GM23338 (cell line): Measurements from ENCODE around the gene CAMKV. TPM values are rescaled to one million over a fixed set of nuclear protein-coding genes. Genes with fewer than 3 reads are reported as not detected.

Source experiments
- ATAC-seq: fragments of 200-7000 bp; cut with Tn5 transposase; 3 replicates; pipeline ENCODE4 v1.9.1; 2020
- DNase-seq: peaks from one replicate; pipeline ENCODE4 v3.0.0-alpha.2; 2015; ENCODE audit warnings: low spot score
- H2AFZ ChIP-seq: fragments of 200-600 bp; sonication (generic); 2 replicates; pipeline ENCODE4 v1.8.0; 2016; ENCODE audit warnings: antibody characterized with exemption, mild to moderate bottlenecking, moderate library complexity
- H3F3A ChIP-seq: fragments of 200-600 bp; sonication (generic); replicated peaks from 2 replicates; pipeline ENCODE4 v1.8.0; 2017; ENCODE audit warnings: antibody characterized with exemption, mixed run types, low read depth
- H3K27ac ChIP-seq: fragments of 200-600 bp; sonication (generic); 2 replicates; pipeline ENCODE4 v1.6.1; 2016; ENCODE audit warnings: low read depth
- H3K27me3 ChIP-seq: fragments of 200-600 bp; sonication (generic); 2 replicates; pipeline ENCODE4 v1.8.0; 2016; ENCODE audit warnings: mild to moderate bottlenecking, mixed run types, moderate library complexity; ENCODE audit not compliant: insufficient read depth
- H3K36me3 ChIP-seq: fragments of 200-600 bp; sonication (generic); 2 replicates; pipeline ENCODE4 v1.8.0; 2016; ENCODE audit warnings: mild to moderate bottlenecking; ENCODE audit not compliant: insufficient read depth
- H3K4me1 ChIP-seq: fragments of 200-600 bp; sonication (generic); 2 replicates; pipeline ENCODE4 v1.8.0; 2016; ENCODE audit warnings: mild to moderate bottlenecking, moderate library complexity; ENCODE audit not compliant: insufficient read depth
- H3K4me2 ChIP-seq: fragments of 200-600 bp; sonication (generic); 2 replicates; pipeline ENCODE4 v1.7.1; 2017; ENCODE audit warnings: mixed run types
- H3K4me3 ChIP-seq: fragments of 200-600 bp; sonication (generic); 2 replicates; pipeline ENCODE4 v1.6.1; 2016; ENCODE audit warnings: mixed run types
- H3K79me2 ChIP-seq: fragments of 200-600 bp; sonication (generic); replicated peaks from 2 replicates; pipeline ENCODE4 v1.8.0; 2017; ENCODE audit warnings: mild to moderate bottlenecking; ENCODE audit not compliant: insufficient read depth
- H3K9me2 ChIP-seq: fragments of 200-600 bp; sonication (generic); 2 replicates; pipeline ENCODE4 v1.8.0; 2017; ENCODE audit not compliant: insufficient read depth
- H4K20me1 ChIP-seq: fragments of 200-600 bp; sonication (generic); replicated peaks from 2 replicates; pipeline ENCODE4 v1.8.0; 2017; ENCODE audit warnings: mild to moderate bottlenecking; ENCODE audit not compliant: insufficient read depth
- H3K27ac Mint-ChIP-seq: 2 replicates; pipeline ENCODE4 v1.8.0; 2020; ENCODE audit warnings: inconsistent platforms, mild to moderate bottlenecking, moderate library complexity, mixed read lengths
- H3K27me3 Mint-ChIP-seq: 3 replicates; pipeline ENCODE4 v1.8.0; 2022; ENCODE audit warnings: low read depth, mild to moderate bottlenecking, moderate library complexity, mixed read lengths, inconsistent platforms; ENCODE audit not compliant: insufficient read depth, poor library complexity
- H3K36me3 Mint-ChIP-seq: 3 replicates; pipeline ENCODE4 v1.8.0; 2021; ENCODE audit warnings: low read depth, mild to moderate bottlenecking, inconsistent platforms, moderate library complexity, mixed read lengths
- H3K4me1 Mint-ChIP-seq: 3 replicates; pipeline ENCODE4 v1.8.0; 2020; ENCODE audit warnings: mild to moderate bottlenecking, inconsistent platforms, mixed read lengths
- H3K4me3 Mint-ChIP-seq: 3 replicates; pipeline ENCODE4 v1.8.0; 2021; ENCODE audit warnings: moderate library complexity, mild to moderate bottlenecking, inconsistent platforms, mixed read lengths
- H3K9me3 Mint-ChIP-seq: 3 replicates; pipeline ENCODE4 v1.8.0; 2020; ENCODE audit warnings: moderate library complexity, mild to moderate bottlenecking, inconsistent platforms, mixed read lengths
- CREB1 ChIP-seq: fragments of 250-450 bp; sonication (Bioruptor Pico); IDR thresholded peaks from 2 replicates; pipeline ENCODE4 v1.5.0; 2020; ENCODE audit warnings: low read depth, mild to moderate bottlenecking, moderate library complexity
- CTCF ChIP-seq, 2 experiments: fragments of 200-600 bp in 1 of 2; sonication (generic) in 1 of 2; conservative IDR thresholded peaks; 2 replicates each; pipeline versions ENCODE4 v1.5.1 to v1.6.1; 2016 to 2017; ENCODE audit warnings: antibody characterized with exemption in 2 of 2, low read depth in 2 of 2, mild to moderate bottlenecking in 2 of 2, moderate library complexity in 1 of 2
- EZH2 ChIP-seq: fragments of 200-600 bp; sonication (generic); IDR thresholded peaks from one replicate; pipeline ENCODE4 v1.8.0; 2017; ENCODE audit warnings: antibody characterized with exemption, mild to moderate bottlenecking, low read depth; ENCODE audit not compliant: unreplicated experiment
- EZH2phosphoT487 ChIP-seq: fragments of 200-600 bp; sonication (generic); IDR thresholded peaks from one replicate; pipeline ENCODE4 v1.8.1; 2018; ENCODE audit warnings: antibody characterized with exemption; ENCODE audit not compliant: unreplicated experiment
- JUNB ChIP-seq: IDR thresholded peaks from one replicate; pipeline ENCODE4 v1.6.1; 2016; ENCODE audit warnings: antibody characterized with exemption; ENCODE audit not compliant: unreplicated experiment
- NANOG ChIP-seq: IDR thresholded peaks from 2 replicates; pipeline ENCODE4 v1.6.1; 2016; ENCODE audit warnings: antibody characterized with exemption, borderline replicate concordance
- POLR2AphosphoS5 ChIP-seq: IDR thresholded peaks from 2 replicates; pipeline ENCODE4 v1.6.1; 2016; ENCODE audit warnings: antibody characterized with exemption, low read depth
- STAT1 ChIP-seq: IDR thresholded peaks from one replicate; pipeline ENCODE4 v1.6.1; 2016; ENCODE audit warnings: antibody characterized with exemption; ENCODE audit not compliant: unreplicated experiment
- ZNF114 ChIP-seq: fragments of 250-450 bp; sonication (Bioruptor Pico); IDR thresholded peaks from 2 replicates; pipeline ENCODE4 v1.5.0; 2020; ENCODE audit warnings: mild to moderate bottlenecking, moderate library complexity
- ZNF331 ChIP-seq: fragments of 250-450 bp; sonication (Bioruptor Pico); IDR thresholded peaks from 2 replicates; pipeline ENCODE4 v1.5.0; 2020; ENCODE audit warnings: low read depth, mild to moderate bottlenecking, moderate library complexity
- polyA plus RNA-seq: library from polyadenylated mRNA; unstranded; fragments of >200 nt; fragmentation: Nextera tagmentation; extraction: Ambion mirVana; gene quantifications from 2 replicates; pipeline ENCODE4 v1.2.1, GENCODE V29; 2016
- total RNA-seq: library from RNA; depleted of rRNA; stranded (reverse); fragments of >200 nt; shearing (Covaris generic); gene quantifications from 2 replicates; pipeline ENCODE4 v1.2.3, GENCODE V29; 2014
- TF ChIP-seq, protein P1 (sequence below): IDR thresholded peaks from 2 replicates; pipeline ENCODE4 v1.6.1; 2016; ENCODE audit warnings: antibody characterized with exemption
- TF ChIP-seq, protein P2 (sequence below): fragments of 250-450 bp; sonication (Bioruptor Pico); IDR thresholded peaks from 2 replicates; pipeline ENCODE4 v1.5.0; 2020; ENCODE audit warnings: mild to moderate bottlenecking, moderate library complexity

The CAMKV gene
- total and polyA plus RNA-seq, 2 experiments from 2014 or later: 38.3 to 80.1 TPM

GRCh38 chr3:49878686-49879085 lies 9.0 kb upstream of the CAMKV start:
- no peaks in the 10 kb centered on the region for H3K36me3 ChIP-seq
- Mint-ChIP-seq H3K9me3 (no peaks in the 10 kb centered on the region; the same call in 2 of the 3 replicates), H3K4me1 (peaks cover 29% of the 10 kb centered on the region), H3K36me3 (no peaks in the 10 kb centered on the region), H3K27me3 (peaks cover 11% of the 10 kb centered on the region), H3K4me3 (no peak overlapping the region), H3K27ac (no peak overlapping the region)
- no peaks in the 10 kb centered on the region for H3K79me2 ChIP-seq
- H3K27ac ChIP-seq: no peak overlapping the region
- H3K4me2 ChIP-seq: no peak overlapping the region
- TF ChIP-seq, protein P1, sequence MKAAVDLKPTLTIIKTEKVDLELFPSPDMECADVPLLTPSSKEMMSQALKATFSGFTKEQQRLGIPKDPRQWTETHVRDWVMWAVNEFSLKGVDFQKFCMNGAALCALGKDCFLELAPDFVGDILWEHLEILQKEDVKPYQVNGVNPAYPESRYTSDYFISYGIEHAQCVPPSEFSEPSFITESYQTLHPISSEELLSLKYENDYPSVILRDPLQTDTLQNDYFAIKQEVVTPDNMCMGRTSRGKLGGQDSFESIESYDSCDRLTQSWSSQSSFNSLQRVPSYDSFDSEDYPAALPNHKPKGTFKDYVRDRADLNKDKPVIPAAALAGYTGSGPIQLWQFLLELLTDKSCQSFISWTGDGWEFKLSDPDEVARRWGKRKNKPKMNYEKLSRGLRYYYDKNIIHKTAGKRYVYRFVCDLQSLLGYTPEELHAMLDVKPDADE: no peak
- TF ChIP-seq NANOG (no peak), ZNF331 (CRISPR knock-in tag) (no peak), STAT1 (no peak), CTCF (conservative IDR thresholded peaks at IDR 0.05; ENCODE audit: low read depth in 2 of 2) (no peak), ZNF114 (CRISPR knock-in tag) (no peak), JUNB (no peak), POLR2AphosphoS5 (no peak), EZH2 (no peak), CREB1 (no peak), EZH2phosphoT487 (no peak)
- TF ChIP-seq, protein P2, sequence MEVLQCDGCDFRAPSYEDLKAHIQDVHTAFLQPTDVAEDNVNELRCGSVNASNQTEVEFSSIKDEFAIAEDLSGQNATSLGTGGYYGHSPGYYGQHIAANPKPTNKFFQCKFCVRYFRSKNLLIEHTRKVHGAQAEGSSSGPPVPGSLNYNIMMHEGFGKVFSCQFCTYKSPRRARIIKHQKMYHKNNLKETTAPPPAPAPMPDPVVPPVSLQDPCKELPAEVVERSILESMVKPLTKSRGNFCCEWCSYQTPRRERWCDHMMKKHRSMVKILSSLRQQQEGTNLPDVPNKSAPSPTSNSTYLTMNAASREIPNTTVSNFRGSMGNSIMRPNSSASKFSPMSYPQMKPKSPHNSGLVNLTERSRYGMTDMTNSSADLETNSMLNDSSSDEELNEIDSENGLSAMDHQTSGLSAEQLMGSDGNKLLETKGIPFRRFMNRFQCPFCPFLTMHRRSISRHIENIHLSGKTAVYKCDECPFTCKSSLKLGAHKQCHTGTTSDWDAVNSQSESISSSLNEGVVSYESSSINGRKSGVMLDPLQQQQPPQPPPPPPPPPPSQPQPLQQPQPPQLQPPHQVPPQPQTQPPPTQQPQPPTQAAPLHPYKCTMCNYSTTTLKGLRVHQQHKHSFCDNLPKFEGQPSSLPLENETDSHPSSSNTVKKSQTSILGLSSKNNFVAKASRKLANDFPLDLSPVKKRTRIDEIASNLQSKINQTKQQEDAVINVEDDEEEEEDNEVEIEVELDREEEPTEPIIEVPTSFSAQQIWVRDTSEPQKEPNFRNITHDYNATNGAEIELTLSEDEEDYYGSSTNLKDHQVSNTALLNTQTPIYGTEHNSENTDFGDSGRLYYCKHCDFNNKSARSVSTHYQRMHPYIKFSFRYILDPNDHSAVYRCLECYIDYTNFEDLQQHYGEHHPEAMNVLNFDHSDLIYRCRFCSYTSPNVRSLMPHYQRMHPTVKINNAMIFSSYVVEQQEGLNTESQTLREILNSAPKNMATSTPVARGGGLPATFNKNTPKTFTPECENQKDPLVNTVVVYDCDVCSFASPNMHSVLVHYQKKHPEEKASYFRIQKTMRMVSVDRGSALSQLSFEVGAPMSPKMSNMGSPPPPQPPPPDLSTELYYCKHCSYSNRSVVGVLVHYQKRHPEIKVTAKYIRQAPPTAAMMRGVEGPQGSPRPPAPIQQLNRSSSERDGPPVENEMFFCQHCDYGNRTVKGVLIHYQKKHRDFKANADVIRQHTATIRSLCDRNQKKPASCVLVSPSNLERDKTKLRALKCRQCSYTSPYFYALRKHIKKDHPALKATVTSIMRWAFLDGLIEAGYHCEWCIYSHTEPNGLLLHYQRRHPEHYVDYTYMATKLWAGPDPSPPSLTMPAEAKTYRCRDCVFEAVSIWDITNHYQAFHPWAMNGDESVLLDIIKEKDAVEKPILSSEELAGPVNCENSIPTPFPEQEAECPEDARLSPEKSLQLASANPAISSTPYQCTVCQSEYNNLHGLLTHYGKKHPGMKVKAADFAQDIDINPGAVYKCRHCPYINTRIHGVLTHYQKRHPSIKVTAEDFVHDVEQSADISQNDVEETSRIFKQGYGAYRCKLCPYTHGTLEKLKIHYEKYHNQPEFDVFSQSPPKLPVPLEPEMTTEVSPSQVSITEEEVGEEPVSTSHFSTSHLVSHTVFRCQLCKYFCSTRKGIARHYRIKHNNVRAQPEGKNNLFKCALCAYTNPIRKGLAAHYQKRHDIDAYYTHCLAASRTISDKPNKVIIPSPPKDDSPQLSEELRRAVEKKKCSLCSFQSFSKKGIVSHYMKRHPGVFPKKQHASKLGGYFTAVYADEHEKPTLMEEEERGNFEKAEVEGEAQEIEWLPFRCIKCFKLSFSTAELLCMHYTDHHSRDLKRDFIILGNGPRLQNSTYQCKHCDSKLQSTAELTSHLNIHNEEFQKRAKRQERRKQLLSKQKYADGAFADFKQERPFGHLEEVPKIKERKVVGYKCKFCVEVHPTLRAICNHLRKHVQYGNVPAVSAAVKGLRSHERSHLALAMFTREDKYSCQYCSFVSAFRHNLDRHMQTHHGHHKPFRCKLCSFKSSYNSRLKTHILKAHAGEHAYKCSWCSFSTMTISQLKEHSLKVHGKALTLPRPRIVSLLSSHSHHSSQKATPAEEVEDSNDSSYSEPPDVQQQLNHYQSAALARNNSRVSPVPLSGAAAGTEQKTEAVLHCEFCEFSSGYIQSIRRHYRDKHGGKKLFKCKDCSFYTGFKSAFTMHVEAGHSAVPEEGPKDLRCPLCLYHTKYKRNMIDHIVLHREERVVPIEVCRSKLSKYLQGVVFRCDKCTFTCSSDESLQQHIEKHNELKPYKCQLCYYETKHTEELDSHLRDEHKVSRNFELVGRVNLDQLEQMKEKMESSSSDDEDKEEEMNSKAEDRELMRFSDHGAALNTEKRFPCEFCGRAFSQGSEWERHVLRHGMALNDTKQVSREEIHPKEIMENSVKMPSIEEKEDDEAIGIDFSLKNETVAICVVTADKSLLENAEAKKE (CRISPR knock-in tag): no peak
- H3K4me1 ChIP-seq: peaks cover 23% of the 10 kb centered on the region
- no peaks in the 10 kb centered on the region for H4K20me1 ChIP-seq
- no peak for DNase-seq
- no peak for ATAC-seq
- H3F3A ChIP-seq: 0 out of 2 replicates have a peak, but pooled peaks cover 4% of the 10 kb centered on the region
- H3K9me2 ChIP-seq: no peaks in the 10 kb centered on the region
- no peaks in the 10 kb centered on the region for H3K27me3 ChIP-seq
- no peak overlapping the region for H2AFZ ChIP-seq
- no peak overlapping the region for H3K4me3 ChIP-seq
